HS-5 (cell line): Measurements from ENCODE around the gene POU1F1.
"Not testable (repeated sequence)": the region's sequence is repeated elsewhere in the genome, so short reads cannot be mapped to it uniquely, and the experiment has no call there.

Experiments
- DNase-seq: peaks from one replicate; pipeline ENCODE4 v3.0.0-alpha.2; 2012; ENCODE audit warnings: low read depth

The POU1F1 gene, protein sequence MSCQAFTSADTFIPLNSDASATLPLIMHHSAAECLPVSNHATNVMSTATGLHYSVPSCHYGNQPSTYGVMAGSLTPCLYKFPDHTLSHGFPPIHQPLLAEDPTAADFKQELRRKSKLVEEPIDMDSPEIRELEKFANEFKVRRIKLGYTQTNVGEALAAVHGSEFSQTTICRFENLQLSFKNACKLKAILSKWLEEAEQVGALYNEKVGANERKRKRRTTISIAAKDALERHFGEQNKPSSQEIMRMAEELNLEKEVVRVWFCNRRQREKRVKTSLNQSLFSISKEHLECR

DNA sequence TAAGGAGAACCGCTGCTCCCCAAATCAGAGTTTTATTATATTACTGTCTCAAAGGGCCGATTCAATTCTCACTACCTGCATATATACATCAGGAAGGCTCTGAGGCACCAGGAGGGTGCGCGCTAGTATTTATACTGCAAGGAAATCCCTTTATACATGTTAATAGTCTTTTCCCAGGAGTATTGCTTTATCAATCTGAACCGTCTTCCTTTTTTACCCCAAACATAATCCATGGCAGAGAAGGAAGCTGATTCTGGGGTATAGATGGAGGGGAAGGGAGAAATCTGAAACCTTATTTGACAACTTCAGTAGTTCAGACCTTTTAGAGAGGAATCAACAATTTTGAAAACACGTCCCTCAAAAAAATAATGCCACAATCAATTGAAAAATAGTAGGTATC lies at the start of gene POU1F1:
POU1F1 (minus strand) TSS at position 101 of the 400 bp plus-strand sequence. CDS start 122 bp downstream, outside the sequence.
- no peak for DNase-seq

- no peak for DNase-seq
Measured at GRCh38 chr3:87324609-87325008, 48.2 kb upstream of the POU1F1 start.

DNA sequence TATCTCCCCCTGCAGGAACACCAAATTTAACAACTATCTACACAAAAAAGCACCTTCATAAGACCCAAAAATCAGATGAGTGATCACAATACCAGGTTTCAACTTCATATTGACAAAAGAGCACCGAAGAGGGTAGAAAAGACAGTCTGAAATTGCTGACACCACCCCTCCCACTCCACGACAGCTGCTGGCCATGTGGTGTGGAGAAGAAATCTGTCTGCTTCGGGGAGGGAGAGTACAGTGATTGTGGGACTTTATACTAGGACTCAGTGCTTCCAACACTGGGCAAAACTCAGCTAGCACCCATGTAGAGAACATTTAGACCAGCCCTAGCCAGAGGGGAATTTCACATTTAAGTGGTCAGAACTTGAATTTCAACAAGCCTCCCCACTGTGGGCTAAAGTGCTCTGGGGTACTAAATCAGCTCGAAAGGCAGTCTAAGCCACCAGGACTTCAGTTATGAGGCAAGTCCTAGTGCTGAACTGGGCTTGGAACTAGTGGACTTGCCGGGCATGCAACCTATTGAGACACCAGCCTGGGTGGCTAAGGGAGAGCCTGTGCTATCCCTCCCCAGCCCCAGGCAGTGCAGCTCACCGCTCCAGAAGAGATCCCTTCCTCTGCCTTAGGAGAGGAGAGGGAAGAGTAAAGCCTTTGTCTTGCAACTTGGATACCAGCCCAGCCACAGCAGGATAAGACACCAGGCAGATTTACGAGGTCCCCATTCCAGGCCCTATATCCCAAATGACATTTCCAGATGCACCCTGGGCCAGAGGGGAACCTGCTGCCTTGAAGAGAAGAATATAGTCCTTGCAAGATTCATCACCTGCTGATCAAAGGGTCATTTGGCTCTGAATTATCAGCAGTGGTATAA lies 44.6 kb upstream of the POU1F1 start:
- DNase-seq: no peak

- DNase-seq: no peak
Measured at GRCh38 chr3:87318617-87319021, 42.2 kb upstream of the POU1F1 start.

DNA sequence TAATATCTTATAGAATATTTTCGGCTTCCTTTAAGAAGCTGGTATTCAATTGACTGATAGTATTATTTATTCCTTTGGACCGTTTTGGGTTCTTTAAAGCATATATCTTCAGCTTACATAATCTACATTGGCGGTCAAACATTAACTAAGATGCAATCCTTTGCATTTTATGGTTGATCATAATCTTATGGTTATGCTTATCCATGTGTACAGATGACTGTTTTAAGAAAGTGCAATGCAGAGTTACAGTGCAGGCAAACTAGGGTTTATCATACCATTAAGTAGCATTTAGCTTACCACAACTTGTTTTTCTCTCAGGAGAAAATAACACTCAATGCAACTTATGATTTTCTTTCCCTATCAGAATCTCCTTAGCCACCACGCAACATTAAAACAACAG lies 41.4 kb upstream of the POU1F1 start:
- DNase-seq: no peak

DNA sequence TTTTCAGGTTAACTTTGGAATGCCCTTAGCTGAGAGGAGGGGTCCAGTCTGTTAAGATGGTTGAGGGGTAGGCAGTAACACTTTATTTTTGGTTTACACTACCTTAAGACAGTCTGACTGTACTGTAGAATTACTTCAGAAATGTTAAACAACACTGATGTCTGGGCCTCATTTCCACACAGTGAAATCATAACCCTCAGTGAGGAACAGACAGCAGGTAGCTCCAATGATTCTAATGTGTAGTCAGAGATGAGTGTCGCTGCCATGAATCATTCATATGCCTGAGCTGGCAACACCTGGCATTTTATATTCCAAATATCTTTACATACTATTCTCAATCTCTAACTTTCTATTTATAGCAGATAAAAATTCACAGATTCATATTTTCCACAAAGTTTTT lies 37.3 kb upstream of the POU1F1 start:
- no peak for DNase-seq

GRCh38 chr3:87311309-87311708 lies 34.9 kb upstream of the POU1F1 start:
- DNase-seq: peak; percentile 46

GRCh38 chr3:87309601-87310000 lies 33.2 kb upstream of the POU1F1 start:
- DNase-seq: no peak

DNA sequence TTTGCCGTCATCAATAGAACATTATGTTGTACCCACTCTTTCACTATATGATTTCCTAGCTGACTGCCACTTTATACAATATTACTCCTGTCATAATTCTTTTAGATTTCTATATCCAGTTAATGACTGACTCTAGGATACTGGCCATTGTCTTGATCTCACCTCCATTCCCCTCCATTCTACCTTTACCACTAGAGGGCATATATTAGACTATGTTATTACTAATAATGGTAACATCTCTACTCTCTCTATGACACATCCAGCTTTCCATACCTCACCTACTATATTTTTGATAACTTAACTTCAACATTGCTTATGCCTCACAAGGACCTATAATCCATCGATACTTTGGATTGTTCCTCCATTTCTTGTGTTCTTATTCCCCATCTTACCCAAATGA lies 31.4 kb upstream of the POU1F1 start:
- no peak for DNase-seq

DNA sequence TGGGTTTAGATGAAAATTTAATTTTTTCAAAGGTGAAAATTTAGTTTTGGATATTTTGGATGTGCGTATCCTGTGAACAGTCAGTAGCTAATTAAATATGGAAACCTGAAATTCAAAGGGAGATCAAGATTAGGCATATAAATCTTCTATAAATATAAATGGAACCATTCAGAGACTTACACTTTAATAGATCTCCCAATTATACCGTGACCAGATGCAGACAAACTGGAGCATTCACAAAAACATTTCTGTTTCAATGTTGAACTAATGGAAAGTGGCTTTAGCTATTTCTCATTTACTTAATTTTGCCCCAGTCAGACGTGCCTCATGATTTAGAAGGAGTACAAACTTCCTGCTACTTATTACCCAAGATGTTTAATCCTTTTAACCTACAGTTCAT lies 29.1 kb upstream of the POU1F1 start:
- DNase-seq: no peak

DNA sequence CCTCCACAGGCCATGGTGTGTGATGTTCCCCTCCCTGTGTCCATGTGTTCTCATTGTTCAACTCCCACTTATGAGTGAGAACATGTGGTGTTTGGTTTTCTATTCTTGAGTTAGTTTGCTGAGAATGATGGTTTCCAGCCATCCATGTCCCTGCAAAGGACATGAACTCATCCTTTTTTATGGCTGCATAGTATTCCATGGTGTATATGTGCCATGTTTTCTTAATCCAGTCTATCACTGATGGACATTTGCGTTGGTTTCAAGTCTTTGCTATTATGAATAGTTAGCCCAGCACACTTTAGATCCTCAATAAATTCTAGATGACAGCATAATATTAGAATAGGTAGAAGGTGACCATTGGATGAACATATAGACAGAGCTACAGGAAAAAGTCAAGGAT lies 28.6 kb upstream of the POU1F1 start:
- not testable (repeated sequence) for DNase-seq

GRCh38 chr3:87298111-87298718 lies 21.8 kb upstream of the POU1F1 start:
- DNase-seq: peak; percentile 28

GRCh38 chr3:87288446-87288845 lies 12.1 kb upstream of the POU1F1 start:
- no peak for DNase-seq

DNA sequence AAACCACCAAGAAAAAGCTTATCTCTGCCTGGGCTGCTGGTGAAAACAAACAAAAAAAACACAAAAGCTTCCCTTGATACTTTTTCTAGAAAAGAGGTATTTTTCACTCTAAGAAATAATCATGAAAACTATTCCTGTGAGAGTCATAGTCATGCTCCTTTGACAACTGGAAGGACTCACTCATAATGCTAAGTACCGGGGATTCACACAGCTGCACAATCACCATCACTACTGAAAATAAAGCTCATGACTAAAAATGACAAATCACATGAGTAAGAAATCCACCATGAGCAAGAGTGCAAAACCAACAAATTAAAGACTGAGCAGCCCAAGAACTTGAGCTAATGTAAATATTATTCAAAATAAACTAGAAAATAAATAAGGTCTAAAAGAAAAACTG lies 10.6 kb upstream of the POU1F1 start:
- peak; percentile 47 for DNase-seq

DNA sequence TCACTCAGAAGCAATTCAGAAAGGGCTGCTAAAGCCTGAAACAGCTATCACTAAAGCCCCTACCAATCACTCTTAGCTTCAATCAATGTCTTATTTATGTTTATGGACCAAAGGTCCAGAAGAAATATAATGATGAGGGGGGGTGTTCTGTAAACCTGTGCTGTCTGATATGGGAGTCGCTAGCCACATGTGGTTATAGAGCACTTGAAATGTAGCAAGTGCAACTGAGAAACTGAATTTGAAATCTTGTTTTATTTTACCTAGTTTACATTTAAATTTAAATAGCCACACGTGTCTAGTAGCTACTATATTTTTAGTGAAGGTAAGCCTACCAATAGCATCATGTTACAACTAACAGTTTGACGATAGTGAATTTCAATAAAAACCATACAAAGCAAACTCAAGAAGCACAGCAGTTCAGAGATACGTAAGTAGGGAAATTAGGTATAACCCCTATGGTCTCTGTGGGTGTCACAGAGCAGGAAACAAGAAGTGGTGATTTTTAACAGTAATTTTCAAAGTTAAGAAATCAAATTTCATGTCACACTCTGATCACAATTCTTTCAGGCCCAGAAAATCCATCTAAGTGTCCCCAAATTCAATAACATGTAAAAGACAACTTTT lies 3.6 kb downstream of the POU1F1 start:
- no peak for DNase-seq

- DNase-seq: no peak
Measured at GRCh38 chr3:87270908-87271700, 5.3 kb downstream of the POU1F1 start.

- no peak for DNase-seq
Measured at GRCh38 chr3:87269723-87270122, 6.7 kb downstream of the POU1F1 start.

GRCh38 chr3:87268646-87269211 lies 7.7 kb downstream of the POU1F1 start:
- no peak for DNase-seq

GRCh38 chr3:87267953-87268645 lies 8.3 kb downstream of the POU1F1 start:
- no peak for DNase-seq

GRCh38 chr3:87261925-87262324 lies 14.5 kb downstream of the POU1F1 start:
- no peak for DNase-seq

DNA sequence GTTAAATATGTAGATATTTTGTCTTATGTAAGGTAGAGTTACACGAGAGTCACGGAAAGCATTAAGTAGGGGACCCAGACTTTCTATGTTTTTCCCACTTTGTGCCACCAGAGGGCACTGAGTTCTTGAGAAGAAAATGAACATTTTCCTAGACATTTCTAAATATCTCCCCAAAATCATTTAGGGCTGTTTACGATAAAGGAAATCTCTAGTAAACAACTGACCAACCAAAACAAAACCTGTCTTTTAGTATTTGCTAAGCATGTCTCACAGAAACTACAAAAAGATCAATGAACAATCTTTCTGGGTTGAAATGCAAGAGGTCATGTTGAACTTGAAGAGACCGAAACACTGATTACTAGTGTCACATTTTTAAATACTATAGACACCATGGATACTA lies 16.1 kb downstream of the POU1F1 start:
- peak; percentile 41 for DNase-seq
